ENCODE data around the gene IKZF3. TPM values are rescaled to one million over a fixed set of nuclear protein-coding genes. Genes with fewer than 3 reads are reported as not detected.
A peak's percentile ranks its signal among the peaks of the same experiment; 100 is the strongest.

IKZF3 gene
- total RNA-seq, 1 experiment from 2014 or later: 0.22 TPM

- no peaks in the 10 kb centered on the region for H3K27me3 ChIP-seq (ENCODE audit: insufficient read depth, low read length)
- H3K23ac ChIP-seq (ENCODE audit: insufficient read length, low read depth, low read length): no peak within 1 kb of the TSS
- H2BK12ac ChIP-seq (ENCODE audit: insufficient read length, low read depth, low read length): no peak within 1 kb of the TSS
- H2AFZ ChIP-seq (ENCODE audit: low read length): no peak within 1 kb of the TSS
- no peaks in the 10 kb centered on the region for H3K9me3 ChIP-seq (ENCODE audit: control insufficient read depth, low read depth, low read length)
- H2BK120ac ChIP-seq (ENCODE audit: low read depth, low read length, poor library complexity, severe bottlenecking): no peak within 1 kb of the TSS
- no peak within 1 kb of the TSS for H3K4ac ChIP-seq (ENCODE audit: low read depth, low read length)
- H3K18ac ChIP-seq (ENCODE audit: insufficient read length, low read depth, low read length): peak within 1 kb of the TSS; percentile 70
- H3K14ac ChIP-seq (ENCODE audit: insufficient read depth, low read length): peak within 1 kb of the TSS; percentile 23; the same call in 1 of the 2 replicates
- H2BK20ac ChIP-seq (ENCODE audit: low read depth, low read length, poor library complexity, severe bottlenecking): no peak within 1 kb of the TSS
- no peak within 1 kb of the TSS for H2BK15ac ChIP-seq (ENCODE audit: low read depth, low read length)
- H3K79me2 ChIP-seq (ENCODE audit: insufficient read depth, low read length): no peaks in the 10 kb centered on the region
- H4K8ac ChIP-seq (replicated peaks; ENCODE audit: insufficient read length, low read depth, low read length): no peak within 1 kb of the TSS
- H3K27me3 Mint-ChIP-seq (ENCODE audit: low read depth): no peaks in the 10 kb centered on the region; the same call in 1 of the 2 replicates
- H3K4me1 ChIP-seq (ENCODE audit: insufficient read depth, low read length): peaks cover 1% of the 10 kb centered on the region; the same call in 1 of the 2 replicates
- no peak within 1 kb of the TSS for H3K56ac ChIP-seq (ENCODE audit: insufficient read length, low read depth, low read length)
- no peak within 1 kb of the TSS for H4K91ac ChIP-seq (ENCODE audit: insufficient read length, low read depth, low read length)
- H3K27ac Mint-ChIP-seq: peak within 1 kb of the TSS; percentile 64 to 94 (median 77); a peak in 5 of 7 replicates
- peaks cover 15 to 16% of the 10 kb centered on the region in 2 experiments for H3K4me1 Mint-ChIP-seq
- peaks cover 5% of the 10 kb centered on the region for H3K23me2 ChIP-seq (ENCODE audit: insufficient read length, low read depth, low read length, poor library complexity, severe bottlenecking)
- peak within 1 kb of the TSS; percentile 82 to 92 for H3K4me3 Mint-ChIP-seq
- H4K20me1 ChIP-seq (ENCODE audit: control insufficient read depth, insufficient read depth, insufficient read length): no peaks in the 10 kb centered on the region
- no peaks in the 10 kb centered on the region for H3K79me1 ChIP-seq (ENCODE audit: insufficient read depth, low read depth, low read length, poor library complexity, severe bottlenecking)
- H2AK5ac ChIP-seq (ENCODE audit: insufficient read length, low read length): no peak within 1 kb of the TSS
- H3K4me2 ChIP-seq (ENCODE audit: insufficient read depth, insufficient read length, low read length): peak within 1 kb of the TSS; percentile 75
- peak within 1 kb of the TSS; percentile 20 for H3K9ac ChIP-seq (ENCODE audit: extremely low read depth, insufficient read length, low read length)
- H4K5ac ChIP-seq (ENCODE audit: insufficient read length, low read depth, low read length): no peak within 1 kb of the TSS
- no peaks in the 10 kb centered on the region for H3K9me3 Mint-ChIP-seq
- TF ChIP-seq, protein P1, sequence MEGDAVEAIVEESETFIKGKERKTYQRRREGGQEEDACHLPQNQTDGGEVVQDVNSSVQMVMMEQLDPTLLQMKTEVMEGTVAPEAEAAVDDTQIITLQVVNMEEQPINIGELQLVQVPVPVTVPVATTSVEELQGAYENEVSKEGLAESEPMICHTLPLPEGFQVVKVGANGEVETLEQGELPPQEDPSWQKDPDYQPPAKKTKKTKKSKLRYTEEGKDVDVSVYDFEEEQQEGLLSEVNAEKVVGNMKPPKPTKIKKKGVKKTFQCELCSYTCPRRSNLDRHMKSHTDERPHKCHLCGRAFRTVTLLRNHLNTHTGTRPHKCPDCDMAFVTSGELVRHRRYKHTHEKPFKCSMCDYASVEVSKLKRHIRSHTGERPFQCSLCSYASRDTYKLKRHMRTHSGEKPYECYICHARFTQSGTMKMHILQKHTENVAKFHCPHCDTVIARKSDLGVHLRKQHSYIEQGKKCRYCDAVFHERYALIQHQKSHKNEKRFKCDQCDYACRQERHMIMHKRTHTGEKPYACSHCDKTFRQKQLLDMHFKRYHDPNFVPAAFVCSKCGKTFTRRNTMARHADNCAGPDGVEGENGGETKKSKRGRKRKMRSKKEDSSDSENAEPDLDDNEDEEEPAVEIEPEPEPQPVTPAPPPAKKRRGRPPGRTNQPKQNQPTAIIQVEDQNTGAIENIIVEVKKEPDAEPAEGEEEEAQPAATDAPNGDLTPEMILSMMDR (conservative IDR thresholded peaks at IDR 0.05): peak; percentile 91
- WGBS (ENCODE audit: extremely low coverage, insufficient read length, low lambda C conversion rate): no CpG with 5 or more reads among the region's 65 CpGs
- peak; percentile 95 for DNase-seq
- H3K36me3 Mint-ChIP-seq (ENCODE audit: insufficient read depth in 1 of 3, low read depth in 3 of 3): peaks cover 24 to 42% (median 41%) of the 10 kb centered on the region in 3 experiments
- no peak within 1 kb of the TSS for H3T11ph ChIP-seq (ENCODE audit: low read length)
- H3K27ac ChIP-seq (ENCODE audit: insufficient read length, low read depth, low read length): no peak within 1 kb of the TSS
- H2BK5ac ChIP-seq (ENCODE audit: insufficient read length, low read length): no peak within 1 kb of the TSS
Measured at GRCh38 chr17:39730095-39730921, 133.8 kb downstream of the IKZF3 start, which contains the start of gene MIEN1. MIEN1 (minus strand) TSS chr17:39730532; CDS start chr17:39730495, 37 bp downstream.

Data from H9 (cell line).